Muscle layer of duodenum (tissue), 2 donors: ENCODE measurements around the gene RPL41.

ENCODE experiments used
- H3K27ac ChIP-seq: one replicate; pipeline ENCODE4 v1.7.0; 2013; ENCODE audit warnings: mild to moderate bottlenecking, low read length
- H3K27me3 ChIP-seq: one replicate; pipeline ENCODE4 v1.7.0; 2013; ENCODE audit warnings: low read depth, mild to moderate bottlenecking, control low read depth, low read length
- H3K36me3 ChIP-seq, 2 donors: one replicate each; pipeline ENCODE4 v1.7.0; 2013; ENCODE audit warnings: low read length in 2 of 2, control low read depth in 1 of 2, mild to moderate bottlenecking in 1 of 2; ENCODE audit not compliant: insufficient read depth in 2 of 2, control insufficient read depth in 1 of 2
- H3K4me1 ChIP-seq, 2 donors: one replicate each; pipeline ENCODE4 v1.7.0; 2013; ENCODE audit warnings: low read length in 2 of 2, mild to moderate bottlenecking in 2 of 2, control low read depth in 1 of 2, moderate library complexity in 1 of 2; ENCODE audit not compliant: insufficient read depth in 2 of 2, control insufficient read depth in 1 of 2
- H3K4me3 ChIP-seq, 2 donors: one replicate each; pipeline ENCODE4 v1.7.0; 2013; ENCODE audit warnings: low read length in 2 of 2, low read depth in 1 of 2, mild to moderate bottlenecking in 1 of 2
- H3K9me3 ChIP-seq, 2 donors: one replicate each; pipeline ENCODE4 v1.7.0; 2013; ENCODE audit warnings: low read length in 2 of 2, control low read depth in 1 of 2, mild to moderate bottlenecking in 1 of 2; ENCODE audit not compliant: control insufficient read depth in 1 of 2
- donor health status: healthy.

RPL41 gene

GRCh38 chr12:56165369-56165768 lies 48.9 kb downstream of the RPL41 start:
- no peaks in the 10 kb centered on the region for H3K9me3 ChIP-seq

More at GRCh38 chr12:56165369-56165768, 48.9 kb downstream of the RPL41 start:
- H3K27me3 ChIP-seq, result no peaks in the 10 kb centered on the region
- H3K4me3 ChIP-seq, result no peak overlapping the region
- H3K27ac ChIP-seq, result no peak overlapping the region
- H3K4me1 ChIP-seq, result peaks cover 12 to 32% of the 10 kb centered on the region in 2 donors
- H3K36me3 ChIP-seq, result peaks cover 50 to 82% of the 10 kb centered on the region in 2 donors
